DOHH2 (cell line): ENCODE data around the gene GNG4.

Experiments
- H3F3A ChIP-seq: fragments of 200-600 bp; sonication (generic), shearing (Covaris generic); 2 replicates; pipeline ENCODE4 v1.6.0; 2016; ENCODE audit warnings: antibody characterized with exemption, mild to moderate bottlenecking; ENCODE audit not compliant: control insufficient read depth, insufficient read depth
- H3K27ac ChIP-seq: fragments of 200-600 bp; sonication (generic); 2 replicates; pipeline ENCODE4 v1.5.1; 2014; ENCODE audit warnings: low read depth, mild to moderate bottlenecking, low read length, moderate library complexity
- H3K27me3 ChIP-seq: fragments of 200-600 bp; sonication (generic); 2 replicates; pipeline ENCODE4 v1.6.1; 2014; ENCODE audit warnings: mild to moderate bottlenecking, low read length, mixed read lengths; ENCODE audit not compliant: control insufficient read depth
- H3K36me3 ChIP-seq: fragments of 200-600 bp; sonication (generic); 2 replicates; pipeline ENCODE4 v1.6.1; 2014; ENCODE audit warnings: mild to moderate bottlenecking, low read length, moderate library complexity, mixed read lengths; ENCODE audit not compliant: control insufficient read depth
- H3K4me1 ChIP-seq: fragments of 200-600 bp; sonication (generic); 2 replicates; pipeline ENCODE4 v1.6.1; 2014; ENCODE audit warnings: mild to moderate bottlenecking, low read length, mixed read lengths; ENCODE audit not compliant: control insufficient read depth
- H3K4me2 ChIP-seq: fragments of 200-600 bp; sonication (generic); 2 replicates; pipeline ENCODE4 v1.6.0; 2014; ENCODE audit warnings: mild to moderate bottlenecking, low read length, moderate library complexity
- H3K4me3 ChIP-seq: fragments of 200-600 bp; sonication (generic); 2 replicates; pipeline ENCODE4 v1.5.1; 2014; ENCODE audit warnings: mild to moderate bottlenecking, low read length, mixed read lengths
- H3K79me2 ChIP-seq: fragments of 200-600 bp; sonication (generic); 2 replicates; pipeline ENCODE4 v1.6.1; 2014; ENCODE audit warnings: mild to moderate bottlenecking, low read length, mixed read lengths; ENCODE audit not compliant: control insufficient read depth
- H3K9me2 ChIP-seq: fragments of 200-600 bp; sonication (generic); replicated peaks from 2 replicates; pipeline ENCODE4 v1.6.1; 2014; ENCODE audit warnings: mild to moderate bottlenecking, low read length, mixed read lengths; ENCODE audit not compliant: control insufficient read depth
- H3K9me3 ChIP-seq: fragments of 200-600 bp; sonication (generic); 2 replicates; pipeline ENCODE4 v1.6.1; 2014; ENCODE audit warnings: antibody characterized with exemption, low read length, mixed read lengths; ENCODE audit not compliant: control insufficient read depth, insufficient read depth
- H4K20me1 ChIP-seq: fragments of 200-600 bp; sonication (generic); 2 replicates; pipeline ENCODE4 v1.6.0; 2014; ENCODE audit warnings: low read depth, mild to moderate bottlenecking, antibody characterized with exemption, low read length, moderate library complexity; ENCODE audit not compliant: control insufficient read depth, insufficient read depth
- CTCF ChIP-seq: fragments of 200-600 bp; sonication (generic); IDR thresholded peaks from one replicate; pipeline ENCODE4 v1.5.1; 2014; ENCODE audit warnings: antibody characterized with exemption, mild to moderate bottlenecking, low read depth, low read length; ENCODE audit not compliant: poor library complexity, severe bottlenecking
- EZH2phosphoT487 ChIP-seq: fragments of 200-600 bp; sonication (generic); IDR thresholded peaks from 2 replicates; pipeline ENCODE4 v1.6.1; 2017; ENCODE audit warnings: borderline replicate concordance, mild to moderate bottlenecking, antibody characterized with exemption, low read length, moderate library complexity, mixed read lengths

The GNG4 gene

GRCh38 chr1:235567812-235568503, 81.6 kb downstream of the GNG4 start:
- Histone ChIP-seq H3K9me2 (no peaks in the 10 kb centered on the region), H3K4me3 (no peak overlapping the region), H3K9me3 (no peaks in the 10 kb centered on the region), H3F3A (no peaks in the 10 kb centered on the region), H3K36me3 (no peaks in the 10 kb centered on the region), H3K27me3 (no peaks in the 10 kb centered on the region), H3K4me2 (no peak overlapping the region), H3K79me2 (no peaks in the 10 kb centered on the region), H3K4me1 (peaks cover 5% of the 10 kb centered on the region; the same call in 1 of the 2 replicates), H3K27ac (no peak overlapping the region), H4K20me1 (no peaks in the 10 kb centered on the region)
- TF ChIP-seq EZH2phosphoT487 (no peak), CTCF (no peak)

GRCh38 chr1:235566084-235566483, 83.5 kb downstream of the GNG4 start:
- Histone ChIP-seq H3K27ac (no peak overlapping the region), H3K4me1 (peaks cover 5% of the 10 kb centered on the region; the same call in 1 of the 2 replicates), H3K4me3 (no peak overlapping the region), H3K9me3 (no peaks in the 10 kb centered on the region), H3K27me3 (no peaks in the 10 kb centered on the region), H3K79me2 (no peaks in the 10 kb centered on the region), H4K20me1 (no peaks in the 10 kb centered on the region), H3K4me2 (no peak overlapping the region), H3F3A (no peaks in the 10 kb centered on the region), H3K36me3 (no peaks in the 10 kb centered on the region), H3K9me2 (no peaks in the 10 kb centered on the region)
- TF ChIP-seq EZH2phosphoT487 (no peak), CTCF (no peak)

GRCh38 chr1:235563513-235564061, 86.0 kb downstream of the GNG4 start:
- TF ChIP-seq CTCF (no peak), EZH2phosphoT487 (no peak)
- no peaks in the 10 kb centered on the region for H3K9me3 ChIP-seq
- H3K27ac ChIP-seq, result no peak overlapping the region
- peaks cover 5% of the 10 kb centered on the region; the same call in 1 of the 2 replicates for H3K4me1 ChIP-seq
- H3K4me2 ChIP-seq, result no peak overlapping the region
- H3K4me3 ChIP-seq, result no peak overlapping the region
- no peaks in the 10 kb centered on the region for H3K9me2 ChIP-seq
- no peaks in the 10 kb centered on the region for H3K36me3 ChIP-seq
- no peaks in the 10 kb centered on the region for H4K20me1 ChIP-seq
- H3K27me3 ChIP-seq, result no peaks in the 10 kb centered on the region
- no peaks in the 10 kb centered on the region for H3K79me2 ChIP-seq
- H3F3A ChIP-seq, result no peaks in the 10 kb centered on the region
